HepG2 (cell line): ENCODE measurements around the gene H6PD. TPM values are rescaled to one million over a fixed set of nuclear protein-coding genes. Genes with fewer than 3 reads are reported as not detected.

Source experiments
- ATAC-seq: fragments of 200-7000 bp; cut with Tn5 transposase; 3 replicates; pipeline ENCODE4 v1.9.1; 2020; ENCODE audit warnings: mild to moderate bottlenecking, moderate library complexity
- BruUV-seq: library from RNA; stranded (reverse); fragments of 400-500 nt; replicated peaks from 2 replicates; lab custom pipeline; 2021; lab: Mats Ljungman, UMichigan
- CTCF ChIA-PET: fragments of 300-600 bp; formaldehyde crosslinking; extraction: SDS; loops from one replicate; lab custom pipeline; 2021; ENCODE audit warnings: low total read pairs, inconsistent platforms, low intra/inter-chr PET ratio; lab: Yijun Ruan, JAX
- POLR2A ChIA-PET: fragments of 350-600 bp; sonication (Branson Sonifier 250); formaldehyde crosslinking; loops from one replicate; lab custom pipeline; 2020; ENCODE audit warnings: antibody characterized with exemption, inconsistent platforms; lab: Yijun Ruan, JAX
- DNase-seq: peaks from one replicate; pipeline ENCODE4 v3.0.0-alpha.2; 2015; ENCODE audit warnings: low spot score
- FAIRE-seq: peaks from 3 replicates; lab custom pipeline; 2011; peaks lifted over from hg19 to GRCh38; lab: Jason Lieb, UNC
- H2AFZ ChIP-seq: one replicate; pipeline ENCODE4 v1.6.1; 2011; ENCODE audit warnings: low read length, inconsistent platforms
- H3K27ac ChIP-seq: fragments of 300-600 bp; 3 replicates; pipeline ENCODE4 v1.8.0; 2011; ENCODE audit warnings: mixed run types, mild to moderate bottlenecking, mixed read lengths, low read length, inconsistent platforms; ENCODE audit not compliant: insufficient read depth; ENCODE audit errors: extremely low read length
- H3K27me3 ChIP-seq, 2 experiments: fragments of 200-600 bp in 1 of 2; 2 replicates in 1 of 2; 3 replicates in 1 of 2; pipeline versions ENCODE4 v1.6.0 to v1.8.0; 2011; ENCODE audit warnings: low read length in 2 of 2, mild to moderate bottlenecking in 2 of 2, moderate library complexity in 2 of 2, inconsistent platforms in 1 of 2; ENCODE audit not compliant: insufficient read depth in 2 of 2, control insufficient read depth in 1 of 2
- H3K36me3 ChIP-seq, 2 experiments: fragments of 200-600 bp in 1 of 2; replicated peaks in 1 of 2; 2 replicates in 1 of 2; 3 replicates in 1 of 2; pipeline versions ENCODE4 v1.5.1 to v1.8.0; 2011; ENCODE audit warnings: low read length in 2 of 2, inconsistent platforms in 1 of 2; ENCODE audit not compliant: insufficient read depth in 2 of 2, control insufficient read depth in 1 of 2
- H3K4me1 ChIP-seq: 2 replicates; pipeline ENCODE4 v1.5.1; 2012; ENCODE audit warnings: low read length, inconsistent platforms; ENCODE audit not compliant: insufficient read depth
- H3K4me2 ChIP-seq: 2 replicates; pipeline ENCODE4 v1.6.0; 2011; ENCODE audit warnings: low read depth, low read length, inconsistent platforms
- H3K4me3 ChIP-seq, 3 experiments: fragments of 200-600 bp in 1 of 3; sonication (generic), shearing (Covaris generic) in 1 of 3; replicated peaks in 1 of 3; 2 replicates each; pipeline ENCODE4 v1.5.1; 2011 to 2016; ENCODE audit warnings: low read length in 3 of 3, inconsistent platforms in 2 of 3, low read depth in 2 of 3, mild to moderate bottlenecking in 2 of 3, control low read depth in 1 of 3, mixed read lengths in 1 of 3; ENCODE audit not compliant: insufficient read depth in 1 of 3
- H3K79me2 ChIP-seq: one replicate; pipeline ENCODE4 v1.6.1; 2011; ENCODE audit warnings: low read length, inconsistent platforms; ENCODE audit not compliant: insufficient read depth
- H3K9ac ChIP-seq: 2 replicates; pipeline ENCODE4 v1.6.0; 2011; ENCODE audit warnings: mild to moderate bottlenecking, low read depth, low read length, inconsistent platforms; ENCODE audit not compliant: insufficient read depth
- H3K9me3 ChIP-seq: 2 replicates; pipeline ENCODE4 v1.5.1; 2012; ENCODE audit warnings: mild to moderate bottlenecking, low read length
- H4K20me1 ChIP-seq: 2 replicates; pipeline ENCODE4 v1.6.0; 2011; ENCODE audit warnings: inconsistent platforms, mild to moderate bottlenecking, low read length, moderate library complexity; ENCODE audit not compliant: insufficient read depth
- FIP1L1 ChIP-seq: fragments of 200-400 bp; formaldehyde crosslinking; IDR thresholded peaks from 2 replicates; pipeline ENCODE4 v1.6.1; 2018; ENCODE audit warnings: low read depth, mild to moderate bottlenecking, low read length, moderate library complexity, borderline replicate concordance; ENCODE audit not compliant: insufficient read depth
- FOXP1 ChIP-seq, 2 experiments: fragments of 450-650 bp in 1 of 2; IDR thresholded peaks; 2 replicates each; pipeline ENCODE4 v1.6.1; 2017 to 2018; ENCODE audit warnings: antibody characterized with exemption in 1 of 2
- HOXD1 ChIP-seq: sonication (generic); formaldehyde crosslinking; IDR thresholded peaks from 2 replicates; pipeline ENCODE4 v1.5.0; 2020; ENCODE audit warnings: missing genetic modification reagents
- THAP11 ChIP-seq: IDR thresholded peaks from 2 replicates; pipeline ENCODE4 v1.6.1; 2016; ENCODE audit warnings: missing biosample characterization, missing genetic modification reagents
- ZBTB3 ChIP-seq: sonication (generic); formaldehyde crosslinking; IDR thresholded peaks from 2 replicates; pipeline ENCODE4 v1.4.0; 2020; ENCODE audit warnings: low read depth, mild to moderate bottlenecking, moderate library complexity, missing genetic modification reagents, borderline replicate concordance
- ZFAT ChIP-seq: sonication (generic); formaldehyde crosslinking; conservative IDR thresholded peaks from 2 replicates; pipeline ENCODE4 v1.8.1; 2023; ENCODE audit warnings: missing genetic modification reagents, inconsistent platforms
- ZNF20 ChIP-seq: sonication (generic); formaldehyde crosslinking; IDR thresholded peaks from 2 replicates; pipeline ENCODE4 v1.4.0; 2020; ENCODE audit warnings: mild to moderate bottlenecking, moderate library complexity, missing genetic modification reagents
- ZNF382 ChIP-seq: sonication (generic); formaldehyde crosslinking; IDR thresholded peaks from 2 replicates; pipeline ENCODE4 v1.5.0; 2020; ENCODE audit warnings: missing genetic modification reagents, mild to moderate bottlenecking, borderline replicate concordance
- ZNF615 ChIP-seq: sonication (generic); formaldehyde crosslinking; IDR thresholded peaks from 2 replicates; pipeline ENCODE4 v1.5.0; 2020; ENCODE audit warnings: mild to moderate bottlenecking, missing genetic modification reagents, borderline replicate concordance
- ZNF75D ChIP-seq: sonication (generic); formaldehyde crosslinking; IDR thresholded peaks from 2 replicates; pipeline ENCODE4 v1.8.1; 2023; ENCODE audit warnings: missing genetic modification reagents, mild to moderate bottlenecking, borderline replicate concordance
- WGBS: methylation state at CpG from one replicate; pipeline ENCODE4 v1.1.6; 2017; ENCODE audit warnings: low lambda C conversion rate; 5-methylcytosine and 5-hydroxymethylcytosine counted together
- in situ Hi-C: cut with HindIII; loops from 2 replicates; pipeline ENCODE4 v1.10.0; 2017; ENCODE audit warnings: low pct_unique_long_range_greater_than_20kb; ENCODE audit not compliant: extremely low pct_ligation_motif_present
- intact Hi-C: fragments of 100-400 bp; cut with micrococcal nuclease; formaldehyde crosslinking; loops from one replicate; pipeline ENCODE4 v1.10.0; 2022; ENCODE audit not compliant: unreplicated experiment
- polyA plus RNA-seq, 8 experiments: library from polyadenylated mRNA; depleted of rRNA in 3 of 8; stranded (reverse) in 7 of 8; unstranded in 1 of 8; fragments of >200 nt; fragmentation: Illumina TruSeq in 4 of 8; extraction: Trizol in 4 of 8; gene quantifications; 2 replicates each; pipeline versions ENCODE4 v1.2.1 to v1.2.3, GENCODE V29; 2011 to 2016; ENCODE audit warnings: low read depth in 4 of 8, missing spikeins in 1 of 8, mixed read lengths in 1 of 8; ENCODE audit not compliant: insufficient read depth in 1 of 8
- total RNA-seq, 5 experiments: library from RNA; depleted of rRNA; stranded (reverse); fragments of >200 nt; fragmentation: Illumina TruSeq; extraction: Trizol; gene quantifications; 2 replicates each; pipeline ENCODE4 v1.2.3, GENCODE V29; 2016; ENCODE audit warnings: low read depth in 1 of 5
- TF ChIP-seq, protein P1 (sequence below): IDR thresholded peaks from 2 replicates; pipeline ENCODE4 v1.6.1; 2016; ENCODE audit warnings: low read depth, missing genetic modification reagents, missing compliant biosample characterization
- TF ChIP-seq, protein P2 (sequence below), 2 experiments: IDR thresholded peaks; 2 replicates each; pipeline ENCODE4 v1.6.1; 2011 to 2012; ENCODE audit warnings: low read length in 2 of 2, borderline replicate concordance in 1 of 2, low read depth in 1 of 2, mild to moderate bottlenecking in 1 of 2, moderate library complexity in 1 of 2
- TF ChIP-seq, protein P3 (sequence below): sonication (generic); formaldehyde crosslinking; IDR thresholded peaks from 2 replicates; pipeline ENCODE4 v1.4.0; 2020; ENCODE audit warnings: mild to moderate bottlenecking, missing genetic modification reagents

Gene H6PD
- total and polyA plus RNA-seq, 2 of the 13 experiments (the other 11 are each of a cell fraction or from before 2014, with no cell fraction given), result 9.3 to 14.1 TPM

DNA sequence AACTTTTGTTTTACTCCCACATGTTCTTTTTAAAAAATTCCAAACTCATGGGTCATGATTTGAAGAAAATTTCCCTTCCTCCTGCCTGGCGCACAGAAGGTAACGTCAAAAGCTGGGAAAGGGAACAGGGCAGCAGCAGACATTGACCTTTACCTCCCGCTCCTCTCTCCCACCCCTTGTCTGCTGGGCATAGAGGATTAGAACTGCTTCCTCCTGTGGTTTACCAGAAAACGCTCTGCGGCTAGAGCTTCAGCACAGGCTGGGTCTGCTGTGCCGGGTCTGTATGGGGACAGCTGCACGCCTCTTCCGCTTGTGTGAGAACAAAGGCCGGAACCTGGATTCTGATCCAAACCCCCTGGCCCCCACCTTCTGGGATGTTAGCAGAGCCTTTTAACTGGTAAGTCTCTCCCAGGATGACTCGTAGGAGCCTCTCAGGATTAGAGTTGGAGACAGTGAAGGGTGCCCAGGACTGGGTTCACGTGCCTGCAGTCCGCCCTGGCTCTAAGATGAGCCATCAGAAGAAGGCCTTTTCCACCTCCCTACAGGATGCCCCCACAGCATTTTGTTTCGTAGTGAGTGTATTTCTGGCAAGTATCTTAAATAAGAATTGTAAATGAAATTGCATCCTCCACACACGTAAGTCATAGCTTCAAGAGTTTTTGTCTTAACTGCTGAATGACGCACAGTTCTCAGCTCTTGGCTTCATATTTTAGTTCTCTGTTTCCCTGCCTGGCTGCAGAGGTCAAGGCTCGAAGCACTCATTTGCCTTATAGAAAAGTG lies 5.2 kb downstream of the H6PD start:
- Histone ChIP-seq H3K27ac (peak overlapping the region; percentile 56), H2AFZ (no peak overlapping the region), H3K4me3 (peak overlapping the region in 2 of 3 experiments; percentile 20 to 25; a peak in 2 of 6 replicates), H3K36me3 (no peaks in the 10 kb centered on the region), H3K4me2 (peak overlapping the region; percentile 64), H3K79me2 (peaks cover 9% of the 10 kb centered on the region), H3K27me3 (no peaks in the 10 kb centered on the region; a peak in 1 of 5 replicates), H3K4me1 (peaks cover 93% of the 10 kb centered on the region), H3K9me3 (no peaks in the 10 kb centered on the region), H4K20me1 (no peaks in the 10 kb centered on the region), H3K9ac (peak overlapping the region; percentile 44)
- ATAC-seq, result peak; percentile 89
- peak; percentile 94 for FAIRE-seq
- in situ Hi-C loops, result no loop called here
- DNase-seq, result peak; percentile 83
- intact Hi-C loops, result no loop called here
- 28% methylated on average over 13 of the region's 16 CpGs for WGBS
- ChIA-PET POLR2A (interaction anchor here (0.5 to 11.8 kb wide), 10 partner anchors 10 to 361 kb away, joined by 3 to 303 read pairs (median 4); partner anchors contain the start of gene ENO1), CTCF (no interaction called here)
- no TSS peak for BruUV-seq
- TF ChIP-seq ZNF75D, result no peak
- TF ChIP-seq ZFAT (CRISPR knock-in tag), result no peak
- TF ChIP-seq, protein P1, sequence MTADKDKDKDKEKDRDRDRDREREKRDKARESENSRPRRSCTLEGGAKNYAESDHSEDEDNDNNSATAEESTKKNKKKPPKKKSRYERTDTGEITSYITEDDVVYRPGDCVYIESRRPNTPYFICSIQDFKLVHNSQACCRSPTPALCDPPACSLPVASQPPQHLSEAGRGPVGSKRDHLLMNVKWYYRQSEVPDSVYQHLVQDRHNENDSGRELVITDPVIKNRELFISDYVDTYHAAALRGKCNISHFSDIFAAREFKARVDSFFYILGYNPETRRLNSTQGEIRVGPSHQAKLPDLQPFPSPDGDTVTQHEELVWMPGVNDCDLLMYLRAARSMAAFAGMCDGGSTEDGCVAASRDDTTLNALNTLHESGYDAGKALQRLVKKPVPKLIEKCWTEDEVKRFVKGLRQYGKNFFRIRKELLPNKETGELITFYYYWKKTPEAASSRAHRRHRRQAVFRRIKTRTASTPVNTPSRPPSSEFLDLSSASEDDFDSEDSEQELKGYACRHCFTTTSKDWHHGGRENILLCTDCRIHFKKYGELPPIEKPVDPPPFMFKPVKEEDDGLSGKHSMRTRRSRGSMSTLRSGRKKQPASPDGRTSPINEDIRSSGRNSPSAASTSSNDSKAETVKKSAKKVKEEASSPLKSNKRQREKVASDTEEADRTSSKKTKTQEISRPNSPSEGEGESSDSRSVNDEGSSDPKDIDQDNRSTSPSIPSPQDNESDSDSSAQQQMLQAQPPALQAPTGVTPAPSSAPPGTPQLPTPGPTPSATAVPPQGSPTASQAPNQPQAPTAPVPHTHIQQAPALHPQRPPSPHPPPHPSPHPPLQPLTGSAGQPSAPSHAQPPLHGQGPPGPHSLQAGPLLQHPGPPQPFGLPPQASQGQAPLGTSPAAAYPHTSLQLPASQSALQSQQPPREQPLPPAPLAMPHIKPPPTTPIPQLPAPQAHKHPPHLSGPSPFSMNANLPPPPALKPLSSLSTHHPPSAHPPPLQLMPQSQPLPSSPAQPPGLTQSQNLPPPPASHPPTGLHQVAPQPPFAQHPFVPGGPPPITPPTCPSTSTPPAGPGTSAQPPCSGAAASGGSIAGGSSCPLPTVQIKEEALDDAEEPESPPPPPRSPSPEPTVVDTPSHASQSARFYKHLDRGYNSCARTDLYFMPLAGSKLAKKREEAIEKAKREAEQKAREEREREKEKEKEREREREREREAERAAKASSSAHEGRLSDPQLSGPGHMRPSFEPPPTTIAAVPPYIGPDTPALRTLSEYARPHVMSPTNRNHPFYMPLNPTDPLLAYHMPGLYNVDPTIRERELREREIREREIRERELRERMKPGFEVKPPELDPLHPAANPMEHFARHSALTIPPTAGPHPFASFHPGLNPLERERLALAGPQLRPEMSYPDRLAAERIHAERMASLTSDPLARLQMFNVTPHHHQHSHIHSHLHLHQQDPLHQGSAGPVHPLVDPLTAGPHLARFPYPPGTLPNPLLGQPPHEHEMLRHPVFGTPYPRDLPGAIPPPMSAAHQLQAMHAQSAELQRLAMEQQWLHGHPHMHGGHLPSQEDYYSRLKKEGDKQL (CRISPR knock-in tag), result 0 out of 2 replicates have a peak, but pooled peaks have one; percentile 37
- TF ChIP-seq, protein P2, sequence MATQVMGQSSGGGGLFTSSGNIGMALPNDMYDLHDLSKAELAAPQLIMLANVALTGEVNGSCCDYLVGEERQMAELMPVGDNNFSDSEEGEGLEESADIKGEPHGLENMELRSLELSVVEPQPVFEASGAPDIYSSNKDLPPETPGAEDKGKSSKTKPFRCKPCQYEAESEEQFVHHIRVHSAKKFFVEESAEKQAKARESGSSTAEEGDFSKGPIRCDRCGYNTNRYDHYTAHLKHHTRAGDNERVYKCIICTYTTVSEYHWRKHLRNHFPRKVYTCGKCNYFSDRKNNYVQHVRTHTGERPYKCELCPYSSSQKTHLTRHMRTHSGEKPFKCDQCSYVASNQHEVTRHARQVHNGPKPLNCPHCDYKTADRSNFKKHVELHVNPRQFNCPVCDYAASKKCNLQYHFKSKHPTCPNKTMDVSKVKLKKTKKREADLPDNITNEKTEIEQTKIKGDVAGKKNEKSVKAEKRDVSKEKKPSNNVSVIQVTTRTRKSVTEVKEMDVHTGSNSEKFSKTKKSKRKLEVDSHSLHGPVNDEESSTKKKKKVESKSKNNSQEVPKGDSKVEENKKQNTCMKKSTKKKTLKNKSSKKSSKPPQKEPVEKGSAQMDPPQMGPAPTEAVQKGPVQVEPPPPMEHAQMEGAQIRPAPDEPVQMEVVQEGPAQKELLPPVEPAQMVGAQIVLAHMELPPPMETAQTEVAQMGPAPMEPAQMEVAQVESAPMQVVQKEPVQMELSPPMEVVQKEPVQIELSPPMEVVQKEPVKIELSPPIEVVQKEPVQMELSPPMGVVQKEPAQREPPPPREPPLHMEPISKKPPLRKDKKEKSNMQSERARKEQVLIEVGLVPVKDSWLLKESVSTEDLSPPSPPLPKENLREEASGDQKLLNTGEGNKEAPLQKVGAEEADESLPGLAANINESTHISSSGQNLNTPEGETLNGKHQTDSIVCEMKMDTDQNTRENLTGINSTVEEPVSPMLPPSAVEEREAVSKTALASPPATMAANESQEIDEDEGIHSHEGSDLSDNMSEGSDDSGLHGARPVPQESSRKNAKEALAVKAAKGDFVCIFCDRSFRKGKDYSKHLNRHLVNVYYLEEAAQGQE (IDR thresholded peaks at IDR 0.05; ENCODE audit: borderline replicate concordance in 1 of 2, low read depth in 1 of 2, low read length in 2 of 2), result no peak
- no peak for TF ChIP-seq HOXD1 (CRISPR knock-in tag)
- no peak for TF ChIP-seq ZNF615
- peak; percentile 48 for TF ChIP-seq THAP11 (CRISPR knock-in tag)
- no peak for TF ChIP-seq ZNF20 (CRISPR knock-in tag)
- TF ChIP-seq ZNF382 (CRISPR knock-in tag), result no peak
- TF ChIP-seq, protein P3, sequence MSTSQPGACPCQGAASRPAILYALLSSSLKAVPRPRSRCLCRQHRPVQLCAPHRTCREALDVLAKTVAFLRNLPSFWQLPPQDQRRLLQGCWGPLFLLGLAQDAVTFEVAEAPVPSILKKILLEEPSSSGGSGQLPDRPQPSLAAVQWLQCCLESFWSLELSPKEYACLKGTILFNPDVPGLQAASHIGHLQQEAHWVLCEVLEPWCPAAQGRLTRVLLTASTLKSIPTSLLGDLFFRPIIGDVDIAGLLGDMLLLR, result no peak
- no peak for TF ChIP-seq FOXP1 (IDR thresholded peaks at IDR 0.05)
- peak; percentile 51; the same call in 1 of the 2 replicates for TF ChIP-seq FOXP1 (CRISPR knock-in tag; IDR thresholded peaks at IDR 0.05)
- TF ChIP-seq ZBTB3 (CRISPR knock-in tag), result no peak
- no peak for TF ChIP-seq FIP1L1
